ENCODE data around the gene CARD10.

GRCh38 chr22:37517826-37518450, 1.3 kb downstream of the CARD10 start:
- TF ChIP-seq TAF1 (IDR thresholded peaks at IDR 0.05; ENCODE audit: low read depth, low read length) (no peak), PHF8 (conservative IDR thresholded peaks at IDR 0.05; ENCODE audit: low read depth, low read length) (no peak), CTCF (IDR thresholded peaks at IDR 0.05; ENCODE audit: control extremely low read depth in 1 of 3, insufficient read depth in 1 of 3, low read depth in 1 of 3, low read length in 3 of 3) (no peak), EZH2 (IDR thresholded peaks at IDR 0.05; ENCODE audit: low read depth, low read length, severe bottlenecking) (no peak)
